BE2C (cell line): ENCODE results near the gene KLKB1.

Experiments
- DNase-seq: peaks from one replicate; pipeline ENCODE4 v3.0.0-alpha.2; 2020
- H3K27me3 ChIP-seq: fragments of 250-450 bp; sonication (Bioruptor Pico); 2 replicates; pipeline ENCODE4 v1.5.1; 2020; ENCODE audit warnings: mild to moderate bottlenecking
- H3K36me3 ChIP-seq: fragments of 250-450 bp; sonication (Bioruptor Pico); 2 replicates; pipeline ENCODE4 v1.5.1; 2020; ENCODE audit warnings: mild to moderate bottlenecking
- H3K4me1 ChIP-seq: fragments of 250-450 bp; sonication (Bioruptor Pico); 2 replicates; pipeline ENCODE4 v1.5.1; 2020
- H3K4me3 ChIP-seq: 2 replicates; pipeline ENCODE4 v1.5.1; 2011; ENCODE audit warnings: low read depth, low read length
- H3K9me3 ChIP-seq: fragments of 250-450 bp; sonication (Bioruptor Pico); 2 replicates; pipeline ENCODE4 v1.5.1; 2020
- TF ChIP-seq, protein P1 (sequence below): IDR thresholded peaks from 2 replicates; pipeline ENCODE4 v1.5.1; 2012; ENCODE audit warnings: mild to moderate bottlenecking, low read depth, low read length

The KLKB1 gene

DNA sequence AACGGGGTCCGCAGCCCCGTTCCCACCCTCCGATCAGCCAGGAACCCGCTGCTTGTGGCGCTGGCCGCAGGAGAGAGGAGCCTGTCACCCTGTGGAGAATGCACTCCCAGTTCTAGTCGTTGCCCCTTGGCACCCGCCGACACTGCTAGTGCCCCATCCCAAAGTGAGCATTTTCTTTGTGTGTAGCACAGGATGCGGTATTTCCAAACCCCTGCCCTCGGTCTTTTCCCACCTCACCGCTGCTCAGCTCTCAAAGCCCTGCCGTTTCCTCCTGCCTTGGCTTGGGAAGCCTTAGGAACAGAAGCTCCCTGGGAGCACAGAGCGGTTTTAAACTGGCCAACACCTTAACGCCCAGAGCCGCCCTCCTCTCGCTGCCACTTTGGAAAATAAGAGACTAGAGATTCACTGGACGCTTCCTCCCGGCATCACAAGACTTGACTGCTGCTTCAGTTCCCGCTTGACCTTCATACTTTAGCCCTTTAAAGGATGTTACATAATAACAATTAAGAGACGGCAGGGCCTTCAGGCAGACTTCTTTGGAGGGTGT lies 35.2 kb upstream of the KLKB1 start:
- Histone ChIP-seq H3K27me3 (peaks cover 51% of the 10 kb centered on the region), H3K4me3 (peak overlapping the region; percentile 83), H3K4me1 (no peaks in the 10 kb centered on the region), H3K36me3 (no peaks in the 10 kb centered on the region), H3K9me3 (no peaks in the 10 kb centered on the region)
- TF ChIP-seq, protein P1, sequence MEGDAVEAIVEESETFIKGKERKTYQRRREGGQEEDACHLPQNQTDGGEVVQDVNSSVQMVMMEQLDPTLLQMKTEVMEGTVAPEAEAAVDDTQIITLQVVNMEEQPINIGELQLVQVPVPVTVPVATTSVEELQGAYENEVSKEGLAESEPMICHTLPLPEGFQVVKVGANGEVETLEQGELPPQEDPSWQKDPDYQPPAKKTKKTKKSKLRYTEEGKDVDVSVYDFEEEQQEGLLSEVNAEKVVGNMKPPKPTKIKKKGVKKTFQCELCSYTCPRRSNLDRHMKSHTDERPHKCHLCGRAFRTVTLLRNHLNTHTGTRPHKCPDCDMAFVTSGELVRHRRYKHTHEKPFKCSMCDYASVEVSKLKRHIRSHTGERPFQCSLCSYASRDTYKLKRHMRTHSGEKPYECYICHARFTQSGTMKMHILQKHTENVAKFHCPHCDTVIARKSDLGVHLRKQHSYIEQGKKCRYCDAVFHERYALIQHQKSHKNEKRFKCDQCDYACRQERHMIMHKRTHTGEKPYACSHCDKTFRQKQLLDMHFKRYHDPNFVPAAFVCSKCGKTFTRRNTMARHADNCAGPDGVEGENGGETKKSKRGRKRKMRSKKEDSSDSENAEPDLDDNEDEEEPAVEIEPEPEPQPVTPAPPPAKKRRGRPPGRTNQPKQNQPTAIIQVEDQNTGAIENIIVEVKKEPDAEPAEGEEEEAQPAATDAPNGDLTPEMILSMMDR: no peak
- no peak for DNase-seq

DNA sequence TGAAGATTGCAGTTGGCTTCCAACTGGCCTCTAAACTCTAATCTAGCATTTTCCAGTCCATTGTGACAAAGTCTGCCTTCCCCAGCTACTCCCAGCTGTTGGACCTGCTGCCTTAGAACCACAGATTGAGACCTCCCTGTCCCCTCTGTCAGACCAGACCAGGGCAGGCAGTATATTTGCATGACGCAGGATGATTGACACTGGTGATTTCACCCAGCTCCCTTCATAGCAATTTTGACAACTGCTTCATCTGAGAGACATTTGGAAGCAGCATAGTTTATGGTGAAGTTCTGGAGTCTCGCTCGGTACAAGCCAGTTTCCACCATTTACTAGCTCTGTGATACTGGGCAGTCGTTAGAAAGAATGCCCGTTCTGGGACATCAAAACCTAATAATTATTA lies 33.5 kb upstream of the KLKB1 start:
- no peaks in the 10 kb centered on the region for H3K4me1 ChIP-seq
- TF ChIP-seq, protein P1: no peak
- DNase-seq: no peak
- no peaks in the 10 kb centered on the region for H3K36me3 ChIP-seq
- no peaks in the 10 kb centered on the region for H3K9me3 ChIP-seq
- H3K4me3 ChIP-seq: no peak overlapping the region
- peaks cover 65% of the 10 kb centered on the region for H3K27me3 ChIP-seq

DNA sequence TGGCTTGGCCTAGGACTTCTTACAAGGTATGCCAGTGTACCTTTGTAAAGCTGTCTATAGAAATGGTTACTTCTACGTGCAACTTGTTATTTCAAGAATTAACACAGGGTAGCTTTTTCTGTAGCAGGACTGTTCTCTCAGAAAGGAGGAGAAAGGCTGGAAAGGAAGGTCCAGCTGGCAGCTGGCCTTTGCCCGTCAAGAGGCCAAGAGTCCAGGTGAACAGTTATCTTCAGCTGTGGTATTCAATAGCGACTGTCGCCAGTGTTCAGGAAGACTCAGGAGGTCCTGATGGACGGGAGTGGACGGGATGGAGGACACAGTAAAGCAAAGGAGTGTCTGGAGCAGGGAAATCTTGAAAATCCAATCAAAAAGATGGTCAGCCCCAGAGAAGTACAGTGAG lies 31.2 kb upstream of the KLKB1 start:
- TF ChIP-seq, protein P1: no peak
- no peak for DNase-seq
- H3K36me3 ChIP-seq: no peaks in the 10 kb centered on the region

DNA sequence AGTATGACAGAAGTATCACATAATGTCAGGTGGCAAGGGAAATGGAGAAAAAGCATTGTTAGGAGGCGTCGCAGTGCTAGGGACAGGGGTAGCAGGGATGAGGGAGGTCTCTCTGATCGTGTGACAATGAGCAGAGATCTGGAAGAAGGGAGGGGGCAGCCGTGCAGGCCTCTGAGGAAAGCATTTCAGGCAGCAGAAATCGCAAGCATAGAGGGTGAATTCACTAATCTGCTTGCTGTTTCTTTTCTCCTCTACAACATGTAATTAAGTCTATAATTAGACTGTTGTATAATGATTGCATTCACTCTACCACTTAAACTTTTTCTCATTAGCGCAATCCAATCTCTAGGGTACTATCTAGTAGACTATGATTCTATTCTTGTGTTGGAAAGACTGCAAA lies 26.8 kb upstream of the KLKB1 start:
- H3K9me3 ChIP-seq: no peaks in the 10 kb centered on the region; the same call in 1 of the 2 replicates
- no peaks in the 10 kb centered on the region; the same call in 1 of the 2 replicates for H3K4me1 ChIP-seq
- no peaks in the 10 kb centered on the region for H3K36me3 ChIP-seq
- H3K4me3 ChIP-seq: no peak overlapping the region
- peaks cover 20% of the 10 kb centered on the region for H3K27me3 ChIP-seq
- TF ChIP-seq, protein P1: no peak
- no peak for DNase-seq

More for the DNA sequence above, 31.2 kb upstream of the KLKB1 start:
- H3K27me3 ChIP-seq: peaks cover 51% of the 10 kb centered on the region
- H3K4me1 ChIP-seq: no peaks in the 10 kb centered on the region
- H3K4me3 ChIP-seq: no peak overlapping the region
- H3K9me3 ChIP-seq: no peaks in the 10 kb centered on the region

DNA sequence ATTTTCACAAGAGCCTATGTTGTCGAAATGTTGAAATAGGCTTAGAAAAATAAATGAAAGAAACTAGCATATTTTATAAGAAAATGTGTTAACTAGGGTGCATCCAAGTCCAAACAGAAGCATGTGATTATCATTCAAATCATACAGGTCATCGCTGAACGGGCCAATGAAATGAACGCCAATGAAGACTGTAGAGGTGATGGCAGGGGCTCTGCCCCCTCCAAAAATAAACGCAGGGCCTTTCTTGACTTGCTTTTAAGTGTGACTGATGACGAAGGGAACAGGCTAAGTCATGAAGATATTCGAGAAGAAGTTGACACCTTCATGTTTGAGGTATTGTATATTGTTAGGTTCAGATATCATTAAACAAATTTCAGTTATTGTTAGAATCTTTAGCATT lies 26.3 kb upstream of the KLKB1 start:
- Histone ChIP-seq H3K4me1 (no peaks in the 10 kb centered on the region; the same call in 1 of the 2 replicates), H3K9me3 (no peaks in the 10 kb centered on the region; the same call in 1 of the 2 replicates), H3K36me3 (no peaks in the 10 kb centered on the region), H3K27me3 (peaks cover 20% of the 10 kb centered on the region), H3K4me3 (no peak overlapping the region)
- TF ChIP-seq, protein P1: no peak
- DNase-seq: no peak

DNA sequence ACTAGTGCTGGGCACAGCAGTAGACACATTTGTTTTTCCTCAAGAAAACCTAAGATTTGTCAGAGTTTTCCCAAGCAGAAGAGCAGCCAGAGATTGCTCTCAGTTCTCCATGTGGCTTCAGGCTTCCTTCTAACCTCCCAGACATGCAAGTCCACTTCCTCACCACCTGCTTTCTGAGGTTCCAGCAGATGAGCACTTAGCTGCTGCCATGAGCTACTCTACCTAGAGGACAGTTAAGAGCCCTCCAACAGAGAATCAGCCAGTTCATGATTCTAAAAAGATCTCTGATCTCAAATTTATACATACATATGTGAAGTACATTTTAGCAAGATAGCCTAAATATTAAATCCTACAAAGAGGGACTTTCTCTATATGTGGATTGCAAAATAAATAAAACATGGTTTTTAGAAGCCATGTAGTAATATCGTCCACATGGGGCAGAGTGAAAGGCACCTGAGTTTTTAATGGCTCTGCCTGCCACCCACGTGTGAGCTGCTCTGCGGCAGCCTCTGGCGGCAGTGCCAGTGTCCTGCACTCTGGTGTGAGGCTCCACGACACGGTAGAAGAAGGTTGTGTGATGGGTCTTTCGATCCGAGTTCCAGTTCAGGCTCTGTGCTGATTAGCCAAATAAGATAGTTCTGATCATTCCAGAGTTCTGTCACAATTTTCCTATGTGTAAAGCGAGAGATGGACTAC lies 25.6 kb upstream of the KLKB1 start:
- Histone ChIP-seq H3K9me3 (no peaks in the 10 kb centered on the region; the same call in 1 of the 2 replicates), H3K4me3 (no peak overlapping the region), H3K4me1 (no peaks in the 10 kb centered on the region; the same call in 1 of the 2 replicates), H3K36me3 (no peaks in the 10 kb centered on the region), H3K27me3 (peaks cover 20% of the 10 kb centered on the region)
- DNase-seq: peak; percentile 56
- TF ChIP-seq, protein P1: peak; percentile 83
